Right lobe of liver (tissue), 4 donors: Measurements from ENCODE around the gene MAVS.

Source experiments
- CTCF ChIP-seq, 4 donors: fragments of 200-600 bp in 3 of 4; fragments of 450-650 bp in 1 of 4; IDR thresholded peaks; one replicate each; pipeline versions ENCODE4 v1.5.1 to v1.8.0; 2016 to 2022; ENCODE audit warnings: antibody characterized with exemption in 4 of 4, mild to moderate bottlenecking in 2 of 4
- POLR2A ChIP-seq: fragments of 450-650 bp; IDR thresholded peaks from one replicate; pipeline ENCODE4 v1.6.1; 2017; ENCODE audit warnings: antibody characterized with exemption, mild to moderate bottlenecking
- donor health status: DM: no; HTN: no; CAD: no.
- donor health status: DM: no; HTN: no; CAD: no.
- donor health status: DM: no; HTN: yes; CAD: no.

DNA sequence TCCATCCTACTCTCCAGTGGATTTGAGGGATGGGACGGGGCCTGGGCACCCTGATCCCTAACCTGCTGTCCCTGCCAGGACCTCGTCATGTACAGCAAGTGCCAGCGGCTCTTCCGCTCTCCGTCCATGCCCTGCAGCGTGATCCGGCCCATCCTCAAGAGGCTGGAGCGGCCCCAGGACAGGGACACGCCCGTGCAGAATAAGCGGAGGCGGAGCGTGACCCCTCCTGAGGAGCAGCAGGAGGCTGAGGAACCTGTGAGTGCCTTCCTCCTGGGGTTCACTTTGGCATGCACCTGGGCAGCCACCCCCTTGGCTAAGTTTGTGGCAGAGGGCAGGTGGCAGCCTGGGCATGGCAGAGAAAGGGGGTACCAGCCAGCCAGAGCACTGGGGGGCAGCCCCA is 44.8 kb upstream of the MAVS start:
- no peak for TF ChIP-seq POLR2A
- no peak for TF ChIP-seq CTCF (IDR thresholded peaks at IDR 0.05)
